A549 treated with ZK216348 at 1 μM for 4 hours (cell line): ENCODE measurements around the gene METAP2. TPM values are rescaled to one million over a fixed set of nuclear protein-coding genes. Genes with fewer than 3 reads are reported as not detected.

ENCODE experiments used
- total RNA-seq: library from RNA; stranded (reverse); fragments of 200-300 nt; extraction: Qiagen RNA extraction; gene quantifications from 5 replicates; pipeline ENCODE4 v1.2.3, GENCODE V29; 2022; ENCODE audit warnings: low read depth

METAP2 gene
- 125 to 213 TPM (median 136 TPM) in 5 replicates for total RNA-seq

DNA sequence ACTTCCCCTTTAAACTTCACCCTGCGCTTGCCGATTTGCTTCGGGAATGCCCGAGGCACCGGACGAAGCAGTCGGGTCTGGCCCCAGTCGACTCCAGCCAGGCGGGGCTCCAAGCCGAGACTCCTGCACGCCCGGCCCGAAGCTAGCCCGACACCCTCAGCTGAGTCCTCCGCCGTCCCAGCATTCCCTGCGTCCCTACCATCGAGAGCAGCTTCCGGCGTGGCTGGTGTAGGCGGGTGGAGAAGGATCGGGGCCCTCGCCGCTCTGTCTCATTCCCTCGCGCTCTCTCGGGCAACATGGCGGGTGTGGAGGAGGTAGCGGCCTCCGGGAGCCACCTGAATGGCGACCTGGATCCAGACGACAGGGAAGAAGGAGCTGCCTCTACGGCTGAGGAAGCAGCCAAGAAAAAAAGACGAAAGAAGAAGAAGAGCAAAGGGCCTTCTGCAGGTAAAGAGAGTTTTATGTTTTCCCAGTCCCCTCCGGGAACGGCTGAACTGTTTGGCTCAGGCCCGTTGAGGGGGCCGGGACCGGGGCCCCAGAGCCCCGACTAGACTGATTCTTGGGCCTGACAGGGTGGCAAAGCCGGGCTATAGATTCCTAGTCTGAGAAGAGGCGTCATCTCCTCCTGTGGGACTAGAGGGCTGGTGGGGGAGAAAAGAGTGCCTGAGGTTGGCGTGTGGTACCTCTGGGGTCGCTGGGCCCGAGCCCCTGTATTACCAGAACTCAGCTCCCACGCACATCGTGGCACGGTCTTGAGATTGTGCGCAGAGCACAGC lies at the start of gene METAP2:
Gene METAP2 (plus strand): TSS at position 269 of the 776 bp plus-strand sequence. CDS start 28 bp downstream, at position 297.

DNA sequence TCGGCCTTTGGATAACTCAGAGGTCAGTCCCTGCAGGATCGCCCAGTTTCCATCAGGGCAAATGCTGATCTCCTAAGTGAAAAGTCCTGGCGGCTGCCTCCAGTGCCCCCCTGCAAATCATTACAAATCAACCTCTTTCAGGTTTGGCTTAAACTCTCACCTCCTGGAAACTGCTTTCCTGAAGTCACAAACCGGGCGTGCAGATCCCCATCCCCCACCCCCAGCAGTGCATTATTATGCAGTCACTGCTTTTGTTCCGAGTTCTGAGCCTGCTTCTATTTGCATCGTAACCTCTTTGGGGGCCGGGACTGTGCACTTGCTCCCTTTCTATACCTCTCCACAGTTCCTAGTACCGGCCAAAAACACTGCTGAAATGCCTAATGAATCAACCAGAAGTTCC lies 77.4 kb downstream of the METAP2 start, which contains the start of gene USP44:
Gene USP44 (minus strand): TSS at position 172 of the 400 bp plus-strand sequence. CDS start 17,220 bp downstream, outside the sequence.

Other genes starting within 250 kb of the METAP2 start
- 0.07 to 0.34 TPM (median 0.12 TPM) in 4 of 5 replicates, not detected in the other for gene USP44, start 77.3 kb downstream of the METAP2 start, total RNA-seq